GM12801 (cell line): ENCODE data around the gene ITPRIP.

Experiments
- CTCF ChIP-seq: IDR thresholded peaks from one replicate; pipeline ENCODE4 v1.5.1; 2011; ENCODE audit warnings: control low read depth; ENCODE audit not compliant: insufficient read length; ENCODE audit errors: extremely low read depth

The ITPRIP gene

DNA sequence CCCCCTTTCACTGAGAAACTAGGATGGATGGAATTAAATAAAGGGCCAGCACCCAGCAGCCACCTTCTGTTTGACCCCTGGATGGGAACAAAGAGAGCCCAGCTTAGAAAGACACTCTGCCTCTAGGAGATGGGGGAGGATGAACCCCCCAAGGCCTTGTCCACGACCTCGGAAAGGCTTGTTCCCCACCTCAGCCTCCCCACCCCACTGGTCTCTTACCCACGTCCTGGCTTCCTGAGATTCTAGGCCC is 9.7 kb downstream of the ITPRIP start:
- TF ChIP-seq CTCF: no peak

GRCh38 chr10:104327745-104328645 is 10.3 kb downstream of the ITPRIP start:
- no peak for TF ChIP-seq CTCF

DNA sequence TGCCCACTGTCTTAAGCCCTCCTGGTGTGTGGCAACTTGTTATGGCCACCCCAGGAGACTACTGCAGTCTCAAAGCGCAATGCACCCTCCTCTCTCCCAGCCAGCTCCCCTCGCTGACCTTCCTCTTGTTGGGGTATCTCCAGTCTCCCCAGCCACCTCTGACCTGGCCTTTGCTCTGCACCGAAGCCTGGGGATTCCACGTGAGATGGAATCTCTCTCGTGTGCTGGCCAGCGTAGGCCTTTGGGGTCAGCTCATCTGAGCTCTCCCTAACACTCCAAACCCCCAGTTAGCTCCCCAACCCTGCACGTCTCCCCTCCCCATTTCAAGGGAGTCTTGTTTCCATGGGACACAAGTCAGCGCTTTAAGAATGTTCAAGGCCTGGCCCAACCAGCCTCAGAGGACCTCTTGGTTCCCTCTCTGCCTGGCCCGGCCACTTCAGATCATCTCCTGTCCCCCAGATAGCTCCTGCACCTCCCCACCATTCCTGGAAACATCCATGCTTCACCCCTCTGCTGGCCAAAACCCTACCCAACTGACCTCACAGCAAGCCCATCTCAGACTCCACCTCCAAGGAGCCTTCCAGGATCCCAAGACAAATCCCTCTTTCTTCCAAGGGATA is 11.2 kb downstream of the ITPRIP start:
- no peak for TF ChIP-seq CTCF

DNA sequence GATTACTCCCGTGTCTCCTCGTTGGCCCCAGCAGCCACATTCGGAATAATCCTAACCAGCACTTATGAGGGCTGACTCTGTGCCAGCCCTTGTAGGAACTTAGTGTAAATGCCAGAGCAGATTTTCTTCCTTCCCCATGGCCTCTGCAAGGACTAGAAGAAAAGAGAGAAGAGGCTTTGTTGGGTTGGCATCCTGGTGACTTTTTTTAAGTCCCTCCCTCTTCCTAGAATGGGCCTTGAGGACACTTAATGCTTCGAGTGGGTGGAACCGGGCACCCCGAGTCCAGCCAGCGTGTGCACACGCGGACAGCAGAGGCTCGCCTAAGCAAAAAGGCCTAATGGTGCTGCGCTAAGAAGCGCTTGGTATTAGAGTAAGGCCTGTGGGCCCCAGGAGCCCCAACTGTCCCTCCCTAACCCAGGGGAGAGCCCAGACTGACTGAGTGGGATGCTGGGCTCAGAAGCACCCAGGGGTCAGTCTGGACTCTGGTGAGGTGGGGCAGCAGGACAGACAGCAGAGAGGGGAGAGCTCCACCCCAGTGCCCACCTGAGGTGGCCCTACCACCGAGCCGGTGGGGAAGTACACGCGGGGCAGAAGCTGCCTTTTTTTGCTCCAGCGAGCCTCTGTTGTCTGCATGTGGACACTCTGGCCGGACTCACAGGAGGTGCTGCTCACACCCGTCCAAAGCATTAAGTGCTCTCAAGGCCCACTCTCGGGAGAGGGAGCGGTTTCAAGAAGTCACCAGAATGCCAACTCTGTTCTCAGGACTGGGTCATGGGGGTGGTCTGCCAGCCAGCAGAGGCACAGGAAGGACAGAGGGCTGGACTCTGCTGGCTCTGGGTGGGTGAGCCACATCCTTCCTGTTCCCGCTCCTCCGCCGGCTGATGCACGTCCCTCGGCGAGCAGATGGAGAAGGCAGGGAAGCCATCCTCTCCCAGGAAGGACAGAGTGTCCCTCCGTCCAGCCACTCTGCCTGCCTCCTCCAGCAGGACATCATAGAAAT is 12.5 kb downstream of the ITPRIP start:
- TF ChIP-seq CTCF: no peak

- TF ChIP-seq CTCF: no peak
These were observed 13.3 kb downstream of the ITPRIP start for GRCh38 chr10:104324931-104325330.

DNA sequence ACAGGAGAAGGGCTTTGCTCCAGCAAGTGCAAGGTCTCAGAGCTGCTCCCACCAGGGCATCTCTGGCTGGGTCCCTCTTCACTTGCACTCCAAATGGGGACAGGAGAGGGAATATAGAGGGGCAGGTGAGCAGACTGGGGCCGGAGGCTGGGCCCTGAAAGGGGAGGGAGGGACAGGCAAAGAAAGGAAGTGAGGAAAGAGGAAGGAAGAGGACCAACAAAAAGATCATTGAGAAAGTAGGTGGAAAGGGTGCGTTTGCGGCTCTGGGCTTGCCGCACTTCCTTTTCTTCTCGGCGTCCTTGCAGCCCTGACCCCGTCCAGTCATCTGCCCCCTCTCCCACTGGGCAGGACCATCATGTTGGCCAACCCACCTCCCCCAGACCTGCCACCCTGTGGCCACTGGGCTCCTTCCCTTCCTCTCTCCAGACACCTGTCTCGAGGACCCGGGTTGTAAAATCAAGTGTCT is 14.0 kb downstream of the ITPRIP start:
- no peak for TF ChIP-seq CTCF

DNA sequence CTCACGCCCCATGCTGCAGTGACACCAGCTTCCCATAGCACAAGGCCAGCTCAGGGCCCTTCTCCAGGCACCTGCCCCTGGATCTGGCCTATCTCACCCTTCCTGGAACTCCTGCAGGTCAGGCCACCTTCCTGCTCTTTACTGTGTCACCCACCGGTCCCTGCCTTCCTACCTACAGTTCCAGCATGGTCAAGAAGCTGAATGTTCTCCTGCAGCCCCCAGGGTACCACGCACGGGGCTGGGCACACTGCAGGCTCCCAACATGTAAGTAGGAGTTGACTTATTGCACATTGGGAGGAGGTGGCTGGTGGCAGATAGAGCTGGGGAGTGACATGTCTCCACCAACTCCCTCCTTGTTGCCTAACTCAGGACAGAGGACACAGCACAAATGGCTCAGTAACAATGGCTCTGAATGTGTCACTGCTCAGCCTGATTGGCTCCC is 14.5 kb downstream of the ITPRIP start:
- no peak for TF ChIP-seq CTCF
